HCT116 (cell line): ENCODE data around the gene NBAS.

ENCODE experiments used
- ATF3 ChIP-seq: IDR thresholded peaks from 2 replicates; pipeline ENCODE4 v1.6.1; 2012
- CEBPB ChIP-seq: IDR thresholded peaks from 2 replicates; pipeline ENCODE4 v1.6.1; 2012; ENCODE audit warnings: low read depth
- CTCF ChIP-seq, 3 experiments: fragments of 200-600 bp in 1 of 3; sonication (generic) in 1 of 3; IDR thresholded peaks in 2 of 3; conservative IDR thresholded peaks in 1 of 3; 2 replicates each; pipeline ENCODE4 v1.5.1; 2012 to 2017; ENCODE audit warnings: low read depth in 2 of 3, low read length in 2 of 3, antibody characterized with exemption in 1 of 3, borderline replicate concordance in 1 of 3, control low read depth in 1 of 3, mild to moderate bottlenecking in 1 of 3, mixed read lengths in 1 of 3, mixed run types in 1 of 3, moderate library complexity in 1 of 3; ENCODE audit not compliant: insufficient read depth in 1 of 3
- EGR1 ChIP-seq: IDR thresholded peaks from 2 replicates; pipeline ENCODE4 v1.6.1; 2012; ENCODE audit warnings: low read depth
- ELF1 ChIP-seq: IDR thresholded peaks from 2 replicates; pipeline ENCODE4 v1.6.1; 2012; ENCODE audit warnings: low read depth, borderline replicate concordance
- EZH2 ChIP-seq: fragments of 200-600 bp; sonication (generic); IDR thresholded peaks from 2 replicates; pipeline ENCODE4 v1.6.1; 2017; ENCODE audit warnings: antibody characterized with exemption, mixed run types
- EZH2phosphoT487 ChIP-seq: fragments of 200-600 bp; IDR thresholded peaks from 2 replicates; pipeline ENCODE4 v1.6.1; 2018; ENCODE audit warnings: antibody characterized with exemption, borderline replicate concordance
- POLR2A ChIP-seq: IDR thresholded peaks from 2 replicates; pipeline ENCODE4 v1.7.0; 2011; ENCODE audit warnings: borderline replicate concordance; ENCODE audit not compliant: insufficient read depth, insufficient read length; ENCODE audit errors: extremely low read depth
- POLR2AphosphoS5 ChIP-seq: IDR thresholded peaks from 2 replicates; pipeline ENCODE4 v1.6.1; 2011; ENCODE audit warnings: mild to moderate bottlenecking, low read depth, low read length, moderate library complexity
- SRF ChIP-seq: IDR thresholded peaks from 2 replicates; pipeline ENCODE4 v1.6.1; 2012; ENCODE audit warnings: low read depth
- YY1 ChIP-seq: IDR thresholded peaks from 2 replicates; pipeline ENCODE4 v1.6.1; 2011; ENCODE audit warnings: low read length, low read depth, moderate library complexity, mild to moderate bottlenecking; ENCODE audit not compliant: insufficient replicate concordance; ENCODE audit errors: extremely low read depth
- ZBTB33 ChIP-seq: IDR thresholded peaks from 2 replicates; pipeline ENCODE4 v1.6.1; 2011; ENCODE audit warnings: mild to moderate bottlenecking, low read length, moderate library complexity; ENCODE audit not compliant: insufficient replicate concordance; ENCODE audit errors: extremely low read depth
- TF ChIP-seq, protein P1 (sequence below): IDR thresholded peaks from 2 replicates; pipeline ENCODE4 v1.6.1; 2012

DNA sequence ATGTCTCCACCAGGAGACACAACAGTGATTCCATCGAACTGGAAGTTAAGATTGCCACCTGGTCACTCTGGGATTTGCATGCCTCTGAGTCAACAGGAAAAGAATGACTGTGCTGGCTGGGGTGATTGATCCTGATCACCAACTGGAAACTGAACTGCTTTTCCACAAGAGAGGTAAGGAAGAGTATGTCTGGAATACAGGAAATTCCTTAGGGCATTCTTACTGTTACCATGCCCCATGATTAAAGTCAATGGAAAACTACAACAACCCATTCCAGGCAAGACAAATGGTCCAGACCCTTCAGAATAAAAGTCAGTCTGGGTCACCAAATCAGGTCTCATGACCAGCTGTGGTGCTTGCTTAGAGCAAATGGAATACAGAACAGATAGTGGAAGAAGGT lies 18.5 kb upstream of the NBAS start:
- TF ChIP-seq EGR1 (no peak), POLR2A (no peak), CTCF (IDR thresholded peaks at IDR 0.05 in 2 of 3, conservative IDR thresholded peaks at IDR 0.05 in 1 of 3; ENCODE audit: borderline replicate concordance in 1 of 3, insufficient read depth in 1 of 3, low read depth in 2 of 3, low read length in 2 of 3) (no peak), CEBPB (no peak), YY1 (no peak), ZBTB33 (no peak), EZH2 (no peak), SRF (no peak), POLR2AphosphoS5 (no peak), EZH2phosphoT487 (no peak), ELF1 (no peak), ATF3 (no peak)
- TF ChIP-seq, protein P1, sequence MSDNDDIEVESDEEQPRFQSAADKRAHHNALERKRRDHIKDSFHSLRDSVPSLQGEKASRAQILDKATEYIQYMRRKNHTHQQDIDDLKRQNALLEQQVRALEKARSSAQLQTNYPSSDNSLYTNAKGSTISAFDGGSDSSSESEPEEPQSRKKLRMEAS: no peak
